ENCODE results near the gene MRGPRX4.

MRGPRX4 gene

DNA sequence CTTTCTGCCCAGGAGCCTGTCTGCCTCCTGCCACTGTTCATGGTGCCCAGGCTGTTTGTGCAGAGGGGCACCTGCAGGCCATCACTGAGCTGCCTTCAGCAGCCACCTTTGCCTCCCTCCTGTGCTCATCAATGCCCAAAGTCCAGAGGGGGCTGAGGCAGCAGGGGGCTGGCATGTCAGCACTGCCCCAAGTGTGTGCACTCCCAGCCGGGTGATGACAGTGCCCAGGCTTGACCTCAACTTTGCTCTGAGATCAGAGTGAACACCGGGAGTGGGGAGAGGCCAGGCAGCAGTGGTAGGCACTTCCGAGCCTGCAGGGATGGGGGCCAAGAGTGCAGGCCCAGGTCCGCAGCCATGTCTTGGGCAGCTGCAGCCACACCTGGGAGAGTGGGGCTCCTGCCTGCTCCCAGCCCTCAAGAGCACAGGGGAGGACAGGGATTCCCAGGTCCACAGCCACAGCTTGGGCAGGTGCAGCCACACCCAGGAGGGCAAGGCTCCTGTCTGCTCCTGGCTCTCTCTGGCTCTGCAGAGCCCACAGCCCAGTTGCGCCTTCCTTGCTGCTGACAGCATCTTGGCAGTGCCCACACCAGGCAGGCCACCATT lies 48.7 kb downstream of the MRGPRX4 start:
- DNase-seq, result no peak

GRCh38 chr11:18222814-18223421 lies 50.3 kb downstream of the MRGPRX4 start:
- DNase-seq, result no peak
